Calu3 (cell line): ENCODE results near the gene WNK1. TPM values are rescaled to one million over a fixed set of nuclear protein-coding genes. Genes with fewer than 3 reads are reported as not detected.

Experiments
- BruUV-seq: library from RNA; stranded (reverse); fragments of 400-500 nt; replicated peaks from 2 replicates; lab custom pipeline; 2021; lab: Mats Ljungman, UMichigan
- CTCF ChIA-PET: fragments of 300-600 bp; sonication (Branson Sonifier 250); formaldehyde crosslinking; loops from one replicate; lab custom pipeline; 2022; ENCODE audit warnings: antibody characterized with exemption; lab: Charles Lee
- DNase-seq: peaks from one replicate; pipeline ENCODE4 v3.0.0; 2022
- H3K27ac Mint-ChIP-seq: one replicate; pipeline ENCODE4 v1.8.0; 2022; ENCODE audit warnings: mixed read lengths; ENCODE audit not compliant: unreplicated experiment
- H3K27me3 Mint-ChIP-seq: one replicate; pipeline ENCODE4 v1.8.0; 2022; ENCODE audit warnings: mixed read lengths; ENCODE audit not compliant: unreplicated experiment
- H3K36me3 Mint-ChIP-seq: one replicate; pipeline ENCODE4 v1.8.0; 2022; ENCODE audit warnings: mild to moderate bottlenecking, moderate library complexity, mixed read lengths; ENCODE audit not compliant: insufficient read depth, unreplicated experiment
- H3K4me1 Mint-ChIP-seq: one replicate; pipeline ENCODE4 v1.8.0; 2022; ENCODE audit warnings: mild to moderate bottlenecking, low read depth, mixed read lengths; ENCODE audit not compliant: unreplicated experiment
- H3K4me3 Mint-ChIP-seq: one replicate; pipeline ENCODE4 v1.8.0; 2022; ENCODE audit warnings: mild to moderate bottlenecking, low read depth, moderate library complexity, mixed read lengths; ENCODE audit not compliant: unreplicated experiment
- H3K9me3 Mint-ChIP-seq: one replicate; pipeline ENCODE4 v1.8.0; 2022; ENCODE audit warnings: low read depth, mixed read lengths; ENCODE audit not compliant: unreplicated experiment
- intact Hi-C: fragments of 100-400 bp; cut with micrococcal nuclease; formaldehyde crosslinking; loops from one replicate; pipeline ENCODE4 v1.10.0; 2022; ENCODE audit not compliant: unreplicated experiment
- total RNA-seq: library from RNA; stranded (reverse); gene quantifications from 2 replicates; pipeline ENCODE4 v1.2.3, GENCODE V29; 2022
- TF ChIP-seq, protein P1 (sequence below): fragments of 200-600 bp; IDR thresholded peaks from one replicate; pipeline ENCODE4 v1.8.0; 2022; ENCODE audit warnings: antibody characterized with exemption; ENCODE audit not compliant: unreplicated experiment

WNK1 gene
- total RNA-seq, 1 experiment from 2014 or later: 107 TPM

- peaks cover 37% of the 10 kb centered on the region for H3K36me3 Mint-ChIP-seq
- no peak overlapping the region for H3K4me3 Mint-ChIP-seq
- H3K4me1 Mint-ChIP-seq: no peaks in the 10 kb centered on the region
- no peaks in the 10 kb centered on the region for H3K27me3 Mint-ChIP-seq
- TF ChIP-seq, protein P1, sequence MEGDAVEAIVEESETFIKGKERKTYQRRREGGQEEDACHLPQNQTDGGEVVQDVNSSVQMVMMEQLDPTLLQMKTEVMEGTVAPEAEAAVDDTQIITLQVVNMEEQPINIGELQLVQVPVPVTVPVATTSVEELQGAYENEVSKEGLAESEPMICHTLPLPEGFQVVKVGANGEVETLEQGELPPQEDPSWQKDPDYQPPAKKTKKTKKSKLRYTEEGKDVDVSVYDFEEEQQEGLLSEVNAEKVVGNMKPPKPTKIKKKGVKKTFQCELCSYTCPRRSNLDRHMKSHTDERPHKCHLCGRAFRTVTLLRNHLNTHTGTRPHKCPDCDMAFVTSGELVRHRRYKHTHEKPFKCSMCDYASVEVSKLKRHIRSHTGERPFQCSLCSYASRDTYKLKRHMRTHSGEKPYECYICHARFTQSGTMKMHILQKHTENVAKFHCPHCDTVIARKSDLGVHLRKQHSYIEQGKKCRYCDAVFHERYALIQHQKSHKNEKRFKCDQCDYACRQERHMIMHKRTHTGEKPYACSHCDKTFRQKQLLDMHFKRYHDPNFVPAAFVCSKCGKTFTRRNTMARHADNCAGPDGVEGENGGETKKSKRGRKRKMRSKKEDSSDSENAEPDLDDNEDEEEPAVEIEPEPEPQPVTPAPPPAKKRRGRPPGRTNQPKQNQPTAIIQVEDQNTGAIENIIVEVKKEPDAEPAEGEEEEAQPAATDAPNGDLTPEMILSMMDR: no peak
- H3K9me3 Mint-ChIP-seq: no peaks in the 10 kb centered on the region
- no TSS peak for BruUV-seq
- DNase-seq: no peak
- CTCF ChIA-PET: interaction anchor here (0.6 kb wide), 3 partner anchors 46 to 443 kb away, joined by 3 to 4 read pairs (median 4); no protein-coding TSS in a partner anchor
- intact Hi-C loops: no loop called here
- H3K27ac Mint-ChIP-seq: no peak overlapping the region
Observed at GRCh38 chr12:884746-885414, 132.5 kb downstream of the WNK1 start.

GRCh38 chr12:885701-886100 is 133.3 kb downstream of the WNK1 start:
- Mint-ChIP-seq H3K4me1 (no peaks in the 10 kb centered on the region), H3K27me3 (no peaks in the 10 kb centered on the region), H3K27ac (no peak overlapping the region), H3K4me3 (no peak overlapping the region), H3K36me3 (peaks cover 29% of the 10 kb centered on the region), H3K9me3 (no peaks in the 10 kb centered on the region)
- BruUV-seq: no TSS peak
- intact Hi-C loops: no loop called here
- DNase-seq: no peak
- TF ChIP-seq, protein P1: no peak
- CTCF ChIA-PET: interaction anchor here (0.6 kb wide), 1 partner anchor 444 kb away, joined by 4 read pairs; no protein-coding TSS in a partner anchor

GRCh38 chr12:886206-886605 is 133.8 kb downstream of the WNK1 start:
- no peaks in the 10 kb centered on the region for H3K9me3 Mint-ChIP-seq
- no peaks in the 10 kb centered on the region for H3K4me1 Mint-ChIP-seq
- H3K27ac Mint-ChIP-seq: no peak overlapping the region
- DNase-seq: no peak
- intact Hi-C loops: no loop called here
- H3K4me3 Mint-ChIP-seq: no peak overlapping the region
- no TSS peak for BruUV-seq
- TF ChIP-seq, protein P1: no peak
- peaks cover 27% of the 10 kb centered on the region for H3K36me3 Mint-ChIP-seq
- CTCF ChIA-PET: no interaction called here
- no peaks in the 10 kb centered on the region for H3K27me3 Mint-ChIP-seq

- CTCF ChIA-PET: no interaction called here
- Mint-ChIP-seq H3K9me3 (no peaks in the 10 kb centered on the region), H3K27me3 (no peaks in the 10 kb centered on the region), H3K27ac (no peak overlapping the region), H3K36me3 (peaks cover 14% of the 10 kb centered on the region), H3K4me1 (no peaks in the 10 kb centered on the region), H3K4me3 (no peak overlapping the region)
- BruUV-seq: no TSS peak
- intact Hi-C loops: no loop called here
- DNase-seq: no peak
- TF ChIP-seq, protein P1: no peak
Observed at GRCh38 chr12:894226-894625, 141.8 kb downstream of the WNK1 start.
